Keratinocyte (primary cell): ENCODE results near the gene HIGD1B. TPM values are rescaled to one million over a fixed set of nuclear protein-coding genes. Genes with fewer than 3 reads are reported as not detected.
A peak's percentile ranks its signal among the peaks of the same experiment; 100 is the strongest.

Experiments used
- DNase-seq: peaks from one replicate; pipeline ENCODE4 v3.0.0-alpha.2; 2011; ENCODE audit warnings: low read depth, missing footprints, low spot score
- FAIRE-seq: peaks from 2 replicates; lab custom pipeline; 2011; peaks lifted over from hg19 to GRCh38; lab: Jason Lieb, UNC
- H2AFZ ChIP-seq: 2 replicates; pipeline ENCODE4 v1.6.0; 2012; ENCODE audit warnings: low read length, control low read depth, inconsistent platforms; ENCODE audit not compliant: control insufficient read depth
- H3K27ac ChIP-seq: 2 replicates; pipeline ENCODE4 v1.5.1; 2011; ENCODE audit warnings: low read length; ENCODE audit not compliant: control insufficient read depth, insufficient read depth
- H3K27me3 ChIP-seq: 3 replicates; pipeline ENCODE4 v1.6.0; 2011; ENCODE audit warnings: low read length; ENCODE audit not compliant: control insufficient read depth, insufficient read depth; ENCODE audit errors: extremely low read depth
- H3K36me3 ChIP-seq, 2 experiments: 2 replicates in 1 of 2; 3 replicates in 1 of 2; pipeline ENCODE4 v1.5.1; 2011; ENCODE audit warnings: low read length in 2 of 2, mild to moderate bottlenecking in 1 of 2; ENCODE audit not compliant: control insufficient read depth in 2 of 2, insufficient read depth in 2 of 2; ENCODE audit errors: extremely low read depth in 1 of 2
- H3K4me1 ChIP-seq: 3 replicates; pipeline ENCODE4 v1.5.1; 2011; ENCODE audit warnings: low read length; ENCODE audit not compliant: control insufficient read depth, insufficient read depth; ENCODE audit errors: extremely low read depth
- H3K4me2 ChIP-seq: 3 replicates; pipeline ENCODE4 v1.6.0; 2011; ENCODE audit warnings: low read depth, low read length; ENCODE audit not compliant: control insufficient read depth, insufficient read depth; ENCODE audit errors: extremely low read depth
- H3K4me3 ChIP-seq, 3 experiments: fragments of 200-600 bp in 1 of 3; sonication (generic) in 1 of 3; 2 replicates in 2 of 3; 3 replicates in 1 of 3; pipeline ENCODE4 v1.5.1; 2011 to 2016; ENCODE audit warnings: low read length in 3 of 3, mild to moderate bottlenecking in 3 of 3, control low read depth in 2 of 3, inconsistent platforms in 1 of 3, low read depth in 1 of 3, mixed read lengths in 1 of 3, mixed run types in 1 of 3, moderate library complexity in 1 of 3; ENCODE audit not compliant: control insufficient read depth in 2 of 3, insufficient read depth in 2 of 3; ENCODE audit errors: extremely low read depth in 1 of 3
- H3K79me2 ChIP-seq: 2 replicates; pipeline ENCODE4 v1.6.0; 2012; ENCODE audit warnings: low read length; ENCODE audit not compliant: control insufficient read depth, insufficient read depth
- H3K9ac ChIP-seq: 3 replicates; pipeline ENCODE4 v1.6.0; 2011; ENCODE audit warnings: low read length; ENCODE audit not compliant: control insufficient read depth, insufficient read depth; ENCODE audit errors: extremely low read depth
- H3K9me1 ChIP-seq: 3 replicates; pipeline ENCODE4 v1.6.0; 2011; ENCODE audit warnings: low read length; ENCODE audit not compliant: control insufficient read depth, insufficient read depth; ENCODE audit errors: extremely low read depth
- H3K9me3 ChIP-seq: 2 replicates; pipeline ENCODE4 v1.5.1; 2012; ENCODE audit warnings: low read depth, low read length; ENCODE audit not compliant: control insufficient read depth
- H4K20me1 ChIP-seq: 3 replicates; pipeline ENCODE4 v1.6.0; 2011; ENCODE audit warnings: low read length; ENCODE audit not compliant: control insufficient read depth, insufficient read depth; ENCODE audit errors: extremely low read depth
- EZH2 ChIP-seq: IDR thresholded peaks from one replicate; pipeline ENCODE4 v1.6.1; 2012; ENCODE audit warnings: inconsistent platforms, mild to moderate bottlenecking, low read length, moderate library complexity
- dilution Hi-C: fragments of 300-500 bp; cut with MboI; formaldehyde crosslinking; loops from one replicate; pipeline ENCODE4 v1.7.0; 2020; ENCODE audit warnings: low sequenced_read_pairs; ENCODE audit not compliant: extremely low pct_ligation_motif_present
- polyA plus RNA-seq, 5 experiments: library from polyadenylated mRNA; depleted of rRNA in 3 of 5; stranded (reverse) in 3 of 5; stranded (forward) in 1 of 5; unstranded in 1 of 5; fragments of >200 nt; gene quantifications; 1 replicate in 1 of 5; 2 replicates in 3 of 5; 3 replicates in 1 of 5; pipeline versions ENCODE4 v1.2.1 to v1.2.3, GENCODE V29; 2011 to 2012; ENCODE audit warnings: missing spikeins in 2 of 5, low read depth in 1 of 5, low replicate concordance in 1 of 5
- TF ChIP-seq, protein P1 (sequence below), 3 experiments: IDR thresholded peaks in 1 of 3; conservative IDR thresholded peaks in 1 of 3; optimal IDR thresholded peaks in 1 of 3; 2 replicates in 2 of 3; 3 replicates in 1 of 3; pipeline versions ENCODE3 to v1.5.1; 2011; ENCODE audit warnings: low read length in 3 of 3, mild to moderate bottlenecking in 3 of 3, moderate library complexity in 2 of 3, control low read depth in 1 of 3, inconsistent platforms in 1 of 3; ENCODE audit not compliant: insufficient read depth in 2 of 3; ENCODE audit errors: extremely low read depth in 1 of 3

The HIGD1B gene
- polyA plus RNA-seq, 1 donor (not counting 4 experiments of a cell fraction or from before 2014, with no cell fraction given), result not detected

DNA sequence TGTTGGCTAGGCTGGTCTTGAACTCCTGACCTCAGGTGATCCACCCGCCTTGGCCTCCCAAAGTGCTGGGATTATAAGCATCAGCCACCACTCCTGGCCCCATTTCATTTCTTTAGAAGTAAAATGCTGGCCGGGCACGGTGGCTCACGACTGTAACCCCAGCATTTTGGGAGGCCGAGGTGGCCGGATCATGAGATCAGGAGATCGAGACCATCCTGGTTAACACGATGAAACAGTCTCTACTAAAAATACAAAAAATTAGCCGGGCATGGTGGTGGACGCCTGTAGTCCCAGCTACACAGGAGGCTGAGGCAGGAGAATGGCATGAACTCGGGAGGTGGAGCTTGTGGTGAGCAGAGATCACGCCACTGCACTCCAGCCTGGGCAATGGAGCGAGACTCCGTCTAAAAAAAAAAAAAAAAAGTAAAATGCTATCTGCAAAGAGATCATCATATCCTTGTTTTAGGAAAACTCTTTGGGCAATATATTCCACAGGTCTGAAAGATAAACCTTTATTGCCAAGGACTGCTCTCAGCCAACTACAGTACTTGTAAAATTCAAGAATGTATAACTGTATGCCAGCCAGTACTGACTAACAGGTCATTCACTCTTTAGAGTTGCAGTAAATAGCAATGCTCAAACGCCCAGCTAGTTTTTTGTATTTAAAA lies 21.4 kb upstream of the HIGD1B start:
- peaks cover 71% of the 10 kb centered on the region for H3K79me2 ChIP-seq
- no peaks in the 10 kb centered on the region for H3K9me1 ChIP-seq
- H3K9me3 ChIP-seq, result no peaks in the 10 kb centered on the region
- no peak for TF ChIP-seq EZH2
- TF ChIP-seq, protein P1, sequence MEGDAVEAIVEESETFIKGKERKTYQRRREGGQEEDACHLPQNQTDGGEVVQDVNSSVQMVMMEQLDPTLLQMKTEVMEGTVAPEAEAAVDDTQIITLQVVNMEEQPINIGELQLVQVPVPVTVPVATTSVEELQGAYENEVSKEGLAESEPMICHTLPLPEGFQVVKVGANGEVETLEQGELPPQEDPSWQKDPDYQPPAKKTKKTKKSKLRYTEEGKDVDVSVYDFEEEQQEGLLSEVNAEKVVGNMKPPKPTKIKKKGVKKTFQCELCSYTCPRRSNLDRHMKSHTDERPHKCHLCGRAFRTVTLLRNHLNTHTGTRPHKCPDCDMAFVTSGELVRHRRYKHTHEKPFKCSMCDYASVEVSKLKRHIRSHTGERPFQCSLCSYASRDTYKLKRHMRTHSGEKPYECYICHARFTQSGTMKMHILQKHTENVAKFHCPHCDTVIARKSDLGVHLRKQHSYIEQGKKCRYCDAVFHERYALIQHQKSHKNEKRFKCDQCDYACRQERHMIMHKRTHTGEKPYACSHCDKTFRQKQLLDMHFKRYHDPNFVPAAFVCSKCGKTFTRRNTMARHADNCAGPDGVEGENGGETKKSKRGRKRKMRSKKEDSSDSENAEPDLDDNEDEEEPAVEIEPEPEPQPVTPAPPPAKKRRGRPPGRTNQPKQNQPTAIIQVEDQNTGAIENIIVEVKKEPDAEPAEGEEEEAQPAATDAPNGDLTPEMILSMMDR (optimal IDR thresholded peaks at IDR 0.05 in 1 of 3, IDR thresholded peaks at IDR 0.05 in 1 of 3, conservative IDR thresholded peaks at IDR 0.05 in 1 of 3; ENCODE audit: extremely low read depth in 1 of 3, insufficient read depth in 2 of 3, low read length in 3 of 3), result no peak
- H3K4me2 ChIP-seq, result no peak overlapping the region
- no peak overlapping the region for H3K27ac ChIP-seq
- no peak overlapping the region for H3K9ac ChIP-seq
- DNase-seq (no peak), FAIRE-seq (no peak)
- no peaks in the 10 kb centered on the region for H4K20me1 ChIP-seq
- peaks cover 0 to 2% of the 10 kb centered on the region in 2 experiments for H3K36me3 ChIP-seq
- no peak overlapping the region for H2AFZ ChIP-seq
- peaks cover 30% of the 10 kb centered on the region for H3K4me1 ChIP-seq
- no peak overlapping the region for H3K4me3 ChIP-seq
- no peaks in the 10 kb centered on the region for H3K27me3 ChIP-seq
- dilution Hi-C loops, result no loop called here

DNA sequence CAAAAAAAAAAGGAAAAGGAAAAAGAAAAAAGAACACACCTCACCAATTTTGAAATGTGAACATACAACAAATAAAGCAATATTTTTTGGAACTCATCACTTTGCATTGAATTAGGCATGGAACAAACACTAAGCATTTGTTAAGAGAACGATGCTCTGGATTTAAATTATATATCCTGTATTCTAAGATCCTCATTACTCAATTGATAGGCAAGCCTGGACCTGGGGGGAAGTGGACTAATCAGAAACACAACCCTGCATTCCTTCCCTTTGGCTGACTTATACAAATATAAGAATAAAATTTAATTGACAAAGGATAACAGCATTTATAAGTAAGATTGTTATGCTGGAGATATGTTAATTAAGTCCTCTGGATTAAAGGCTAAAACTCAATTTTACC lies 19.8 kb upstream of the HIGD1B start:
- no peaks in the 10 kb centered on the region for H3K9me3 ChIP-seq

More for the DNA sequence above, 19.8 kb upstream of the HIGD1B start:
- H4K20me1 ChIP-seq, result no peaks in the 10 kb centered on the region
- peak overlapping the region; percentile 85 for H3K9ac ChIP-seq
- DNase-seq (no peak), FAIRE-seq (no peak)
- H3K9me1 ChIP-seq, result no peaks in the 10 kb centered on the region
- peaks cover 21% of the 10 kb centered on the region for H3K4me1 ChIP-seq
- H3K4me2 ChIP-seq, result peak overlapping the region; percentile 98
- no peak for TF ChIP-seq EZH2
- TF ChIP-seq, protein P1 (optimal IDR thresholded peaks at IDR 0.05 in 1 of 3, IDR thresholded peaks at IDR 0.05 in 1 of 3, conservative IDR thresholded peaks at IDR 0.05 in 1 of 3; ENCODE audit: extremely low read depth in 1 of 3, insufficient read depth in 2 of 3, low read length in 3 of 3), result no peak
- H3K27ac ChIP-seq, result peak overlapping the region; percentile 40
- H3K27me3 ChIP-seq, result no peaks in the 10 kb centered on the region
- dilution Hi-C loops, result no loop called here
- H3K36me3 ChIP-seq, result peaks cover 0 to 2% of the 10 kb centered on the region in 2 experiments
- H3K79me2 ChIP-seq, result peaks cover 66% of the 10 kb centered on the region
- no peak overlapping the region for H2AFZ ChIP-seq
- peak overlapping the region; percentile 79 to 95 (median 91) for H3K4me3 ChIP-seq
